GM18499 (cell line): Measurements from ENCODE around the gene TMEM50B.
"Not testable (repeated sequence)": the region's sequence is repeated elsewhere in the genome, so short reads cannot be mapped to it uniquely, and the experiment has no call there.

Source experiments
- ATAC-seq: cut with Tn5 transposase; IDR thresholded peaks from one replicate; pipeline ENCODE4 v1.9.1; 2021; ENCODE audit warnings: moderate number of reproducible peaks; ENCODE audit not compliant: insufficient read depth, unreplicated experiment

TMEM50B gene

GRCh38 chr21:33433001-33433400 is 46.8 kb downstream of the TMEM50B start:
- no peak for ATAC-seq

GRCh38 chr21:33432496-33432895 is 47.3 kb downstream of the TMEM50B start:
- ATAC-seq, result no peak

DNA sequence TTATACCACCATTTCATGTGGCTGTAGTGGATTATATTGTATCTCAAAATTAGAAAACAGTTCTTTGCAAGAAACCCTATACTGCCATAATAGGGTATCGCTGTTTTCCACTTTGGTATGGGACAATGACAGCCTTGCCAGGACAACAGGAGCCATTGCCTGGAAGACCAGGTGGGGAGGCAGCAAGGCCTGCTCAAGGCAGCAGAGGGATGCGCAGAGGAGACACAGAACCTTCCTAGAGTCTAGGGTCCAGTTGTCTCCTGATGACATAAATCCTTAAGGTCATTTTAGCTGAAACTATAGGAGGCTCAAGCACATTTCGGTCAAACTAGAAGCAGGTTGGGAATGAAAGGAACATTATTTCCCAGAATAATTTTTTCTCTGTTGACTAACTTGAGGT is 48.9 kb downstream of the TMEM50B start:
- ATAC-seq, result no peak

GRCh38 chr21:33428669-33429068 is 51.1 kb downstream of the TMEM50B start:
- no peak for ATAC-seq

GRCh38 chr21:33427051-33427450 is 52.7 kb downstream of the TMEM50B start:
- ATAC-seq, result no peak

GRCh38 chr21:33425825-33426224 is 53.9 kb downstream of the TMEM50B start:
- no peak for ATAC-seq

DNA sequence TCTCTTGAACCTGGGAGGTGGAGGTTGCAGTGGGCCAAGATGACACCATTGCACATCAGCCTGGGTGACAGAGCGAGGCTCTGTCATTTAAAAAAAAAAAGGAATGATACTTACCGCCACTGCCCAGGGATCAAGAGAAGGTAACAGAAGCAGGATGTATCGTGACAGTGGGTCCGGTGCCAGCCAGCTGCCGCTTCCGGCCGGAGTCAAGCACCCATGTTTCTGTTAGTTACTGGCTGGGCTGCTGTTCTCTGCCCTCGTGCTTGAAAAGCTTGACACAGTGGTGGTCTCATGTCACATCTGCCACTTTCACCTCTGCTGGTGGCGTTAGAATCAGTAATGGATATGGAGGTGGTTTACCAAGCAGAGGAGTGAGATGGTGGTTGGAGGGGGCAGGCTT is 55.6 kb downstream of the TMEM50B start:
- ATAC-seq, result no peak

DNA sequence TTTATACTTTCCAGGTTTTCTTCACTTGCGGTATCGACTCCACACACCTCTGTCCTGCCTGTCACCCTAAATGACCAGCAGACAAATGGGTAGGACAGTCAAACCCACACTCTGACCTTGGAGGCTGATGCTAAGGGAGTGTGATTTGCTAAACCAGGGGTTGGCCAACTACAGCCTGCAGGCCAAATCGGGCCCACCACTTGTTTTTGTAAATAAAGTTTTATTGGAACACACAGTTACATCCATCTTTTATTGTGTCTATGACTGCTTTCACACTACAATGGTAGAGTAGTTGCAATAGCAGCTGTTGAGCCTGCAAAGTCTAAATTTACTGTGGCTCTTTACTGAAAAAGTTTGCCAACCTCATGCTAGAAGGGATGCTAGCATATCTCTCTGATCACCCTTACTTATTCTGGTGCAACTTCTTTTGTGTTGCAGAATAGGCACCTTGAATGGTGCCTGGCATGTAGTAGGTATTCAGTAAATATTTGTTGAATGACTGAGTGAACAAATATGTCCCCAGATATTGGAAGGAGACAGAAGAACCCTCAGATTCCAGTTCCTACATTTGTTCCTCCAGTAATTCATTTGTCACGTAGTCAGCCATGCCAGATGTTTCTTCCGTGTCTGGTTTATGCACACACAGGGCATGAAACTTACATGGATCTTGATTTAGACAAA is 57.9 kb downstream of the TMEM50B start:
- no peak for ATAC-seq

- ATAC-seq, result no peak
Measured at GRCh38 chr21:33419538-33420123, 60.1 kb downstream of the TMEM50B start.

GRCh38 chr21:33418691-33419090 is 61.1 kb downstream of the TMEM50B start:
- no peak for ATAC-seq

GRCh38 chr21:33414926-33415325 is 64.8 kb downstream of the TMEM50B start:
- no peak for ATAC-seq

GRCh38 chr21:33414068-33414467 is 65.7 kb downstream of the TMEM50B start:
- ATAC-seq, result no peak

- ATAC-seq, result no peak
Measured at GRCh38 chr21:33412832-33413519, 66.8 kb downstream of the TMEM50B start.

DNA sequence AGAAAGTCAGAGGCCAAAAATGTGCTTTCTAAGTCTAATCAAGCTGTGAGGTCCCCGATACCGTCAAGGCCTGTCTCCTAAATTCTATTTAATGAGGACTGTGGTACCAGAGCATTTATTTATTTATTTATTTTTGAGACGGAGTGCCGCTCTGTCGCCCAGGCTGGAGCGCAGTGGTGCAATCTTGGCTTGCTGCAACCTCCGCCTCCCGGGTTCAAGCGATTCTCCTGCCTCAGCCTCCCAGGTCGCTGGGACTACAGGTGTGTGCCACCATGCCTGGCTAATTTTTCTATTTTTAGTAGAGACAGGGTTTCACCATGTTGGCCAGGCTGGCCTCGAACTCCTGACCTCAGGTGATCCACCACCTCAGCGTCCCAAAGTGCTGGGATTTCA is 67.3 kb downstream of the TMEM50B start:
- ATAC-seq, result not testable (repeated sequence)

GRCh38 chr21:33411949-33412430 is 67.8 kb downstream of the TMEM50B start:
- no peak for ATAC-seq

- ATAC-seq, result no peak
Measured at GRCh38 chr21:33406493-33406892, 73.3 kb downstream of the TMEM50B start.

DNA sequence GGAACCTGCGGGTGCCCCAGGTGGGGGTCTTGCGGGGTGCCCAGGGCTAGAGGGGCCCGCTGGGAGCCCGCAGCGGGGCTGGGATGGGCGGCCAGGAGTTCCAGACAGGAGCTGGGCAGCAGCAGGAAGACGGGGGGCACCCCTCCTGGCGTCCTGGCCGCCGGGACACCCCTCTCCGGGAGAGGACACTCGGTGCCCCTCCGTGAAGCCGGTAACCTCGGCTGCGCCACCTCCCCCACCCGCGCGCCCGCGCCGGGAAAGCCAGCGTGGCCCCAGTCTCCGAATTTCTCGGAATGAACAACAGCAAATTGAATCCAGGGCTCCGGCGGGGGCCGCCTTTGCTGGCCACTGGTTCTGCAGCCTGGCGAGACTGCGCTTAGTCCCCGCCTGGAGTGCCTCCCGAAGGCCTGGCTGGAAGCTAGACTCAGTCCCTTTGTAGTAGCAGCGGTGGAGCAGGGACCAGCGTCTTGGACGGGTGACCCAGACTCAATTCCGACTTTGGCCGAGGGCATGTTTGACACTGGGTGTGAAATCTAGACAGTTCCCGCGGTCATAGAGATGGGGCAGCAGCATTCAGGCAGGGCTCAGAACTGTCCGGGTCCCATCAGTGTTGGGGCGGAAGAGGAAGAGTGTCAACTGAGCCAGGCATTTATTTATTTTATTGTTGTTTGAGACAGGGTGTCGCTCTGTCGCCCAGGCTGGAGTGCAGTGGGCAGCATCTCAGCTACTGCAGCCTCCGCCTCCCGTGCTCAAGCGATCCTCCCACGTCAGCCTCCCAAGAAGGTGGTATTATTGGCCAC is 75.8 kb downstream of the TMEM50B start:
- ATAC-seq, result no peak

DNA sequence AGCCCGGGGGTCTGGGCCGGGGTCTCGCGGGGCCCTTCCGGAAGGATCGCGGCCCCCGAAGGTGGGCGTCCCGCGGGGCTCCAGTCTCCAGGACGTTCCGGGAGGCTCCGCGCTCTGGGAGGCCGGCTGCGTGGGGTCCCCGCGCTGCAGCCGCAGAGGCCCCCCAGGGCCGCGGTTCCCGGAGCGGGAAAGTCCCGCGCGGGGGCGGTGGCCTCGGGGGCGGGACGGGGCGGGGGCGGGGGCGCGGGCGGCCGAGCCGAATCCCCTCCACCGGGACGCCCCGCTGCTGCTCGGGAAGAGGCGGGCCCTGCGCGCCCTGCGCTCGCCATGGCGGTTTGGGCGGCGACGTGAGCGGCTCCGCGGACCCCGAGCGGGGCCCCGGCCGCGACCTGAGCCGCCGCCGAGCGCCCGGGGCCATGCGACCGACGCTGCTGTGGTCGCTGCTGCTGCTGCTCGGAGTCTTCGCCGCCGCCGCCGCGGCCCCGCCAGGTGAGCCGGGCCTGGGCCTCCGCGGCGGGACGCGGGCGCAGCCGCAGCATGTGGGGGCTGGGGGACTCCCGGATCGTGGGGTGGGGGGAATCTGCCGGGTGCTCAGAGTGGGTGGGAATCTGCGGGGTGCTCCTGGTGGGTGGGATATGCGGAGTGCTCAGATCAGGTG is 76.5 kb downstream of the TMEM50B start, which contains the start of gene IFNGR2:
IFNGR2 (plus strand) TSS at position 286 of the 658 bp plus-strand sequence; CDS start at position 417, 131 bp downstream.
- no peak for ATAC-seq

- ATAC-seq, result no peak
Measured at GRCh38 chr21:33402001-33402979, 77.5 kb downstream of the TMEM50B start.
